HG03571 (cell line): Measurements from ENCODE around the gene SMIM22.
"Not testable (repeated sequence)": the region's sequence is repeated elsewhere in the genome, so short reads cannot be mapped to it uniquely, and the experiment has no call there.

Experiments used
- ATAC-seq: cut with Tn5 transposase; IDR thresholded peaks from one replicate; pipeline ENCODE4 v1.9.1; 2021; ENCODE audit not compliant: unreplicated experiment

The SMIM22 gene

GRCh38 chr16:4768549-4769305, 26.4 kb upstream of the SMIM22 start:
- ATAC-seq: peak; percentile 54

GRCh38 chr16:4769306-4769638, 25.9 kb upstream of the SMIM22 start:
- no peak for ATAC-seq

- ATAC-seq: no peak
Observed at GRCh38 chr16:4771646-4772045, 23.5 kb upstream of the SMIM22 start.

- ATAC-seq: no peak
Observed at GRCh38 chr16:4772351-4772750, 22.8 kb upstream of the SMIM22 start.

GRCh38 chr16:4775005-4775404, 20.2 kb upstream of the SMIM22 start:
- no peak for ATAC-seq

- no peak for ATAC-seq
Observed at GRCh38 chr16:4776141-4776705, 18.9 kb upstream of the SMIM22 start.

GRCh38 chr16:4777339-4778049, 17.7 kb upstream of the SMIM22 start:
- ATAC-seq: no peak

GRCh38 chr16:4778050-4778392, 17.1 kb upstream of the SMIM22 start:
- ATAC-seq: no peak

GRCh38 chr16:4780235-4780634, 14.9 kb upstream of the SMIM22 start:
- no peak for ATAC-seq

- ATAC-seq: no peak
Observed at GRCh38 chr16:4783251-4783950, 11.8 kb upstream of the SMIM22 start.

- ATAC-seq: no peak
Observed at GRCh38 chr16:4783951-4784336, 11.2 kb upstream of the SMIM22 start.

GRCh38 chr16:4784444-4784987, 10.7 kb upstream of the SMIM22 start:
- ATAC-seq: not testable (repeated sequence)

- no peak for ATAC-seq
Observed at GRCh38 chr16:4785758-4786433, 9.3 kb upstream of the SMIM22 start.

- no peak for ATAC-seq
Observed at GRCh38 chr16:4787068-4787467, 8.1 kb upstream of the SMIM22 start.

- ATAC-seq: no peak
Observed at GRCh38 chr16:4787627-4788482, 7.3 kb upstream of the SMIM22 start, which contains the start of gene SEPTIN12. TSS of gene SEPTIN12 (minus strand) at chr16:4788345. CDS start at chr16:4787645, 700 bp downstream.

GRCh38 chr16:4788489-4788889, 6.7 kb upstream of the SMIM22 start:
- no peak for ATAC-seq

- no peak for ATAC-seq
Observed at GRCh38 chr16:4788910-4789309, 6.3 kb upstream of the SMIM22 start.

GRCh38 chr16:4790261-4790660, 4.9 kb upstream of the SMIM22 start:
- no peak for ATAC-seq

GRCh38 chr16:4790871-4791270, 4.3 kb upstream of the SMIM22 start:
- no peak for ATAC-seq

GRCh38 chr16:4792951-4793513, 2.1 kb upstream of the SMIM22 start:
- ATAC-seq: no peak
